Mesenchymal stem cell (in vitro differentiated cells and primary cell): ENCODE data around the gene ESRP2.

ENCODE experiments used
- DNase-seq: peaks from one replicate; pipeline ENCODE4 v3.0.0-alpha.2; 2013
- H2AFZ ChIP-seq: one replicate; pipeline ENCODE4 v1.6.1; 2013; ENCODE audit warnings: low read depth, mild to moderate bottlenecking, control low read depth, inconsistent platforms, low read length, moderate library complexity
- H2AK5ac ChIP-seq: 2 replicates; pipeline ENCODE4 v1.6.1; 2013; ENCODE audit warnings: low read length, moderate library complexity, mild to moderate bottlenecking, inconsistent platforms; ENCODE audit not compliant: severe bottlenecking
- H2BK120ac ChIP-seq: one replicate; pipeline ENCODE4 v1.6.1; 2013; ENCODE audit warnings: low read depth, mild to moderate bottlenecking, inconsistent platforms, low read length, moderate library complexity
- H2BK12ac ChIP-seq, 2 experiments: one replicate each; pipeline ENCODE4 v1.6.1; 2013; ENCODE audit warnings: inconsistent platforms in 2 of 2, low read length in 2 of 2, mild to moderate bottlenecking in 2 of 2, moderate library complexity in 2 of 2, control low read depth in 1 of 2
- H2BK15ac ChIP-seq: one replicate; pipeline ENCODE4 v1.6.1; 2013; ENCODE audit warnings: mild to moderate bottlenecking, low read depth, inconsistent platforms; ENCODE audit not compliant: poor library complexity, severe bottlenecking
- H2BK5ac ChIP-seq: 2 replicates; pipeline ENCODE4 v1.6.1; 2013; ENCODE audit warnings: low read depth, mild to moderate bottlenecking, low read length, control low read depth, inconsistent platforms; ENCODE audit not compliant: poor library complexity, severe bottlenecking
- H3K14ac ChIP-seq, 2 experiments: one replicate each; pipeline ENCODE4 v1.6.1; 2013; ENCODE audit warnings: inconsistent platforms in 2 of 2, low read length in 2 of 2, control low read depth in 1 of 2, mild to moderate bottlenecking in 1 of 2, moderate library complexity in 1 of 2
- H3K18ac ChIP-seq, 2 experiments: one replicate each; pipeline ENCODE4 v1.6.1; 2013; ENCODE audit warnings: inconsistent platforms in 2 of 2, low read length in 2 of 2, control low read depth in 1 of 2, low read depth in 1 of 2, mild to moderate bottlenecking in 1 of 2
- H3K23ac ChIP-seq, 2 experiments: one replicate each; pipeline ENCODE4 v1.6.1; 2013; ENCODE audit warnings: inconsistent platforms in 2 of 2, low read length in 2 of 2, mild to moderate bottlenecking in 2 of 2, moderate library complexity in 2 of 2, control low read depth in 1 of 2
- H3K27ac ChIP-seq: 2 replicates; pipeline ENCODE4 v1.5.1; 2013; ENCODE audit warnings: mild to moderate bottlenecking, moderate library complexity, low read length, control low read depth, inconsistent platforms; ENCODE audit not compliant: poor library complexity, severe bottlenecking
- H3K27me3 ChIP-seq, 2 experiments: 2 replicates each; pipeline versions ENCODE4 v1.6.1 to v1.7.0; 2013; ENCODE audit warnings: low read length in 2 of 2, mild to moderate bottlenecking in 2 of 2, moderate library complexity in 2 of 2, control low read depth in 1 of 2, inconsistent platforms in 1 of 2; ENCODE audit not compliant: control insufficient read depth in 1 of 2, insufficient read depth in 1 of 2
- H3K36me3 ChIP-seq, 2 experiments: 2 replicates each; pipeline versions ENCODE4 v1.6.1 to v1.7.0; 2013; ENCODE audit warnings: low read length in 2 of 2, control low read depth in 1 of 2, inconsistent platforms in 1 of 2, low read depth in 1 of 2, mild to moderate bottlenecking in 1 of 2; ENCODE audit not compliant: insufficient read depth in 2 of 2, control insufficient read depth in 1 of 2
- H3K4ac ChIP-seq, 2 experiments: one replicate each; pipeline ENCODE4 v1.6.1; 2013; ENCODE audit warnings: inconsistent platforms in 2 of 2, low read length in 2 of 2, mild to moderate bottlenecking in 2 of 2, moderate library complexity in 2 of 2, control low read depth in 1 of 2, low read depth in 1 of 2
- H3K4me1 ChIP-seq: 2 replicates; pipeline ENCODE4 v1.6.1; 2013; ENCODE audit warnings: low read depth, low read length, control low read depth; ENCODE audit not compliant: control insufficient read depth, insufficient read depth
- H3K4me2 ChIP-seq: 2 replicates; pipeline ENCODE4 v1.6.1; 2013; ENCODE audit warnings: low read length, mild to moderate bottlenecking, inconsistent platforms; ENCODE audit not compliant: poor library complexity, severe bottlenecking
- H3K4me3 ChIP-seq, 2 experiments: 2 replicates each; pipeline versions ENCODE4 v1.5.1 to v1.7.0; 2013; ENCODE audit warnings: low read length in 2 of 2, mild to moderate bottlenecking in 2 of 2, control low read depth in 1 of 2, low read depth in 1 of 2; ENCODE audit not compliant: insufficient read depth in 1 of 2
- H3K79me1 ChIP-seq: replicated peaks from 2 replicates; pipeline ENCODE4 v1.6.1; 2013; ENCODE audit warnings: mild to moderate bottlenecking, control low read depth, low read length, inconsistent platforms; ENCODE audit not compliant: poor library complexity, severe bottlenecking
- H3K9ac ChIP-seq: 2 replicates; pipeline ENCODE4 v1.7.0; 2013; ENCODE audit warnings: mild to moderate bottlenecking, low read length, moderate library complexity
- H3K9me3 ChIP-seq: 2 replicates; pipeline ENCODE4 v1.7.0; 2013; ENCODE audit warnings: mild to moderate bottlenecking, low read length; ENCODE audit not compliant: control insufficient read depth
- H4K8ac ChIP-seq: one replicate; pipeline ENCODE4 v1.6.1; 2013; ENCODE audit warnings: inconsistent platforms, mild to moderate bottlenecking, low read length, moderate library complexity
- H4K91ac ChIP-seq: one replicate; pipeline ENCODE4 v1.6.1; 2013; ENCODE audit warnings: mild to moderate bottlenecking, low read length, inconsistent platforms
- WGBS: methylation state at CpG from one replicate; pipeline ENCODE4 v1.1.7; 2013; ENCODE audit warnings: mixed read lengths; 5-methylcytosine and 5-hydroxymethylcytosine counted together

ESRP2 gene

GRCh38 chr16:68187505-68187904 lies 48.4 kb downstream of the ESRP2 start:
- Histone ChIP-seq H3K79me1 (peaks cover 11% of the 10 kb centered on the region), H3K9ac (no peak overlapping the region), H2BK120ac (no peak overlapping the region), H2BK5ac (no peak overlapping the region), H2BK12ac (no peak overlapping the region), H3K27me3 (no peaks in the 10 kb centered on the region), H3K4me3 (no peak overlapping the region), H3K4ac (no peak overlapping the region), H3K36me3 (peaks cover 35 to 48% of the 10 kb centered on the region in 2 experiments), H4K8ac (no peak overlapping the region), H2BK15ac (no peak overlapping the region), H3K4me1 (no peaks in the 10 kb centered on the region), H3K27ac (no peak overlapping the region), H3K9me3 (no peaks in the 10 kb centered on the region), H2AK5ac (no peak overlapping the region), H3K23ac (no peak overlapping the region), H3K14ac (no peak overlapping the region), H2AFZ (no peak overlapping the region), H3K18ac (no peak overlapping the region), H3K4me2 (no peak overlapping the region), H4K91ac (no peak overlapping the region)
- DNase-seq: no peak
- WGBS: 97% methylated on average over 2 of the region's 2 CpGs

DNA sequence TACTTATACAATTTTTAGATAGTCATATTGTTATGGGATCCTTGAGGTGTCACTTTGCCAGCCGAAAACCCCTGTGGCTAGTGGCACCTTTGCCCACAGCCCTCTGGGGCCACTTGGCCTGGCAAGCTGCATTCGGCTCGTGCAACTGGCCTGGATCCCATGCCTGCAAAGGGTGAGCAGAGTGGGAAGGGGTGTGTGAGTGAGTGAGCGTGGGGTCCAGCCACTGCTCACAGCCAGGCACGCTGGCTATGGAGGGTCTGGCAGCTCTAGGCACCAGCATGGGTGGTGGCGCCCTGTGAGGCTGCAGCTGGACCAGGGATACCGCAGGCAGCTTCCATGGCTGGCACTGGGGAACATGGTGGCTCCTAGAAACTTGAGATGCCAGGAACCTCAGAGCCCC lies 49.0 kb downstream of the ESRP2 start:
- no peak overlapping the region for H2AFZ ChIP-seq
- H4K91ac ChIP-seq: no peak overlapping the region
- DNase-seq: no peak
- 98% methylated on average over 7 of the region's 7 CpGs for WGBS
- no peak overlapping the region for H2AK5ac ChIP-seq
- peaks cover 10% of the 10 kb centered on the region for H3K79me1 ChIP-seq
- no peak overlapping the region for H4K8ac ChIP-seq
- H3K23ac ChIP-seq: no peak overlapping the region
- no peaks in the 10 kb centered on the region for H3K9me3 ChIP-seq
- H3K27me3 ChIP-seq: no peaks in the 10 kb centered on the region
- H3K14ac ChIP-seq: peak overlapping the region in 1 of 2 experiments; percentile 3
- H3K27ac ChIP-seq: no peak overlapping the region
- no peak overlapping the region for H2BK12ac ChIP-seq
- H3K36me3 ChIP-seq: peaks cover 32 to 49% of the 10 kb centered on the region in 2 experiments
- H3K9ac ChIP-seq: no peak overlapping the region
- H3K4me1 ChIP-seq: no peaks in the 10 kb centered on the region
- H3K4me2 ChIP-seq: no peak overlapping the region
- no peak overlapping the region for H2BK5ac ChIP-seq
- H3K4ac ChIP-seq: no peak overlapping the region
- no peak overlapping the region for H3K18ac ChIP-seq
- H2BK120ac ChIP-seq: no peak overlapping the region
- no peak overlapping the region for H2BK15ac ChIP-seq
- peak overlapping the region in 1 of 2 experiments; percentile 25 for H3K4me3 ChIP-seq

DNA sequence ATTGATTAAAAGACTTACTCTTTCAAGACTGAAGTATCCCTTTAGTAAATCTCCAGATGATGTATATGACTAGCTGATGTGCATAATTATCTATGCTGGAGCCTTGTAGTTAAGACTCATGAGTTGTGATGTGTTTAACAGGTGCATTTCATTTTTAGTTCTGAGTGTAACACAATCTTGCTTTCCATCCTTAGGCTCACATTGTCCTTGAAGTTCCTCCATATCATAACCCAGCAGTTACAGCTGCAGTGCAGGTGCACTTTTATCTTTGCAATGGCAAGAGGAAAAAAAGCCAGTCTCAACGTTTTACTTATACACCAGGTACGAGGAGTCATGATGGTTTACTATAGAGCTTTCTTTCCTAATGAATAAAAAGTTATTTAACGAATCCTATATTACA lies 52.9 kb downstream of the ESRP2 start:
- Histone ChIP-seq H3K4me3 (no peak overlapping the region), H3K4me1 (no peaks in the 10 kb centered on the region), H3K23ac (no peak overlapping the region), H4K8ac (no peak overlapping the region), H3K27ac (no peak overlapping the region), H3K4ac (no peak overlapping the region), H2BK120ac (no peak overlapping the region), H4K91ac (no peak overlapping the region), H2BK15ac (no peak overlapping the region), H3K79me1 (peaks cover 4% of the 10 kb centered on the region), H3K14ac (no peak overlapping the region), H3K9me3 (no peaks in the 10 kb centered on the region), H2BK5ac (no peak overlapping the region), H2AK5ac (no peak overlapping the region), H3K27me3 (no peaks in the 10 kb centered on the region), H3K18ac (no peak overlapping the region), H3K9ac (no peak overlapping the region), H3K4me2 (no peak overlapping the region), H3K36me3 (peaks cover 22 to 39% of the 10 kb centered on the region in 2 experiments), H2BK12ac (no peak overlapping the region), H2AFZ (no peak overlapping the region)
- DNase-seq: no peak
- WGBS: 100% methylated on average over 1 of the region's 3 CpGs

GRCh38 chr16:68179855-68180254 lies 56.1 kb downstream of the ESRP2 start:
- WGBS: 90% methylated on average over 4 of the region's 4 CpGs
- H3K23ac ChIP-seq: no peak overlapping the region
- H2AK5ac ChIP-seq: no peak overlapping the region
- peaks cover 14 to 35% of the 10 kb centered on the region in 2 experiments for H3K36me3 ChIP-seq
- no peak overlapping the region for H3K4me2 ChIP-seq
- no peaks in the 10 kb centered on the region for H3K27me3 ChIP-seq
- H4K8ac ChIP-seq: no peak overlapping the region
- no peak overlapping the region for H3K14ac ChIP-seq
- no peak overlapping the region for H3K4ac ChIP-seq
- no peaks in the 10 kb centered on the region for H3K4me1 ChIP-seq
- H3K9me3 ChIP-seq: no peaks in the 10 kb centered on the region
- no peak overlapping the region for H2BK12ac ChIP-seq
- no peak overlapping the region for H4K91ac ChIP-seq
- no peak overlapping the region for H2BK5ac ChIP-seq
- no peak overlapping the region for H2AFZ ChIP-seq
- no peak overlapping the region for H2BK120ac ChIP-seq
- H3K27ac ChIP-seq: no peak overlapping the region
- no peak for DNase-seq
- H3K18ac ChIP-seq: no peak overlapping the region
- H3K9ac ChIP-seq: no peak overlapping the region
- H2BK15ac ChIP-seq: no peak overlapping the region
- no peak overlapping the region for H3K4me3 ChIP-seq
- H3K79me1 ChIP-seq: no peaks in the 10 kb centered on the region
